Measurements from ENCODE around the gene SMAD7. TPM values are rescaled to one million over a fixed set of nuclear protein-coding genes. Genes with fewer than 3 reads are reported as not detected.

Gene SMAD7
- total RNA-seq, 2 donors from 2014 or later = 23.3 to 44.5 TPM

DNA sequence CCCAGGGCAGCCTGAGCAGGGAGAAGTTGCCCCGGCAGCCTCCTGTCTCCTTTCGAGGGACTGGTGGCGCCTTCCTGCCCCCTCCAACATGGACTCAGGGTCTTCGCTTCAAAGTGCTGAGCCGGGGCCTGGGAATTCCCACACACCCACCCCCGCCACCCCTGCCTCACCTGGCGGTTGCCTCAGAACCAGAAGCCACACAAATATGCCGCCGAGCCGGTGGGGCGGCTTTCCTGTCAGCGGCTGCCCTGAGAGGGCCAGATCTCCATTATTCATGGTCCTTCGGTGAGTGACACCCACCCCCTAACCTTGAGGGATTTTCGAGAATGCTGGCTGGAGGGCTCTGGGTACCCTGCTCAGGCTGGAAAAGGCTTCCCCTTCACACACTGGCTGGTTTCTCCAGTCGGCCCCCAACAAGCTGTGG is 71.7 kb downstream of the SMAD7 start:
- ATAC-seq (peak; percentile 75), DNase-seq (peak; percentile 43 to 66 (median 63))
- peak overlapping the region in 2 of 4 donors; percentile 17 to 44 for H3K27ac ChIP-seq
- H3K4me3 ChIP-seq = no peak overlapping the region
- TF ChIP-seq POLR2A (IDR thresholded peaks at IDR 0.05) = no peak
- TF ChIP-seq, protein P1, sequence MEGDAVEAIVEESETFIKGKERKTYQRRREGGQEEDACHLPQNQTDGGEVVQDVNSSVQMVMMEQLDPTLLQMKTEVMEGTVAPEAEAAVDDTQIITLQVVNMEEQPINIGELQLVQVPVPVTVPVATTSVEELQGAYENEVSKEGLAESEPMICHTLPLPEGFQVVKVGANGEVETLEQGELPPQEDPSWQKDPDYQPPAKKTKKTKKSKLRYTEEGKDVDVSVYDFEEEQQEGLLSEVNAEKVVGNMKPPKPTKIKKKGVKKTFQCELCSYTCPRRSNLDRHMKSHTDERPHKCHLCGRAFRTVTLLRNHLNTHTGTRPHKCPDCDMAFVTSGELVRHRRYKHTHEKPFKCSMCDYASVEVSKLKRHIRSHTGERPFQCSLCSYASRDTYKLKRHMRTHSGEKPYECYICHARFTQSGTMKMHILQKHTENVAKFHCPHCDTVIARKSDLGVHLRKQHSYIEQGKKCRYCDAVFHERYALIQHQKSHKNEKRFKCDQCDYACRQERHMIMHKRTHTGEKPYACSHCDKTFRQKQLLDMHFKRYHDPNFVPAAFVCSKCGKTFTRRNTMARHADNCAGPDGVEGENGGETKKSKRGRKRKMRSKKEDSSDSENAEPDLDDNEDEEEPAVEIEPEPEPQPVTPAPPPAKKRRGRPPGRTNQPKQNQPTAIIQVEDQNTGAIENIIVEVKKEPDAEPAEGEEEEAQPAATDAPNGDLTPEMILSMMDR (IDR thresholded peaks at IDR 0.05) = no peak
- H3K27me3 ChIP-seq = no peaks in the 10 kb centered on the region
- H3K9me3 ChIP-seq = no peaks in the 10 kb centered on the region
- no peaks in the 10 kb centered on the region for H3K36me3 ChIP-seq (replicated peaks in 1 of 2; ENCODE audit: insufficient read depth in 1 of 2, low read depth in 2 of 2)
- WGBS, 2 donors = 44 to 51% methylated on average over 6 to 11 of the region's 15 CpGs
- intact Hi-C loops (cut with DNase I) = no loop called here
- peaks cover 7% of the 10 kb centered on the region for H3K4me1 ChIP-seq

DNA sequence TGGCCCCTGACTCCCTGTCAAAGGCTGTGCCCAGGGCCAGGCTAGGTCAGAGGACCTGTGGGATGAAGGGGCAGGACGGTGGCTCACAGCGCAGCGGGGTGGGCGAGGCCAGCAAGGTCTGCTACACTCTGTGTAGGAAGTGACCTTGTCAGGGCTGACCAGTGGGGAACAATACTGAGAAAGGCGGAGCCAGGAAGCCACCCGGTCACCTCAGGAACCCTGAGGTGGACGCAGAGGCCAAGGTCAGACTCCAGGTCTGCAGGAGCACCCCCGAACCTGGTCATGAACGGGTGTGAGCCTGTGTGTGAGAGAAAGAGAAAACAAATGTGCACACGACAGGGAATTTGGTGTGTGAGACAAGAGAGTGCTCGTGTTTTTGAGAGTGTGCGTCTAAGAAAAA is 72.3 kb downstream of the SMAD7 start:
- no peak for DNase-seq
- no peak for TF ChIP-seq POLR2A (IDR thresholded peaks at IDR 0.05)
- TF ChIP-seq, protein P1 (IDR thresholded peaks at IDR 0.05) = no peak
- intact Hi-C loops (cut with DNase I) = no loop called here
- no peaks in the 10 kb centered on the region for H3K9me3 ChIP-seq
- peaks cover 7% of the 10 kb centered on the region for H3K4me1 ChIP-seq
- H3K27ac ChIP-seq = peak overlapping the region in 1 of 4 donors; percentile 44
- no peak for ATAC-seq
- no peaks in the 10 kb centered on the region for H3K36me3 ChIP-seq (replicated peaks in 1 of 2; ENCODE audit: insufficient read depth in 1 of 2, low read depth in 2 of 2)
- H3K4me3 ChIP-seq = no peak overlapping the region
- no peaks in the 10 kb centered on the region for H3K27me3 ChIP-seq
- 43 to 53% methylated on average over 12 of the region's 12 CpGs for WGBS, 2 donors

GRCh38 chr18:48877941-48878340 is 72.8 kb downstream of the SMAD7 start:
- Histone ChIP-seq H3K27ac (no peak overlapping the region), H3K27me3 (no peaks in the 10 kb centered on the region), H3K4me1 (peaks cover 7% of the 10 kb centered on the region), H3K4me3 (no peak overlapping the region), H3K9me3 (no peaks in the 10 kb centered on the region), H3K36me3 (replicated peaks in 1 of 2; ENCODE audit: insufficient read depth in 1 of 2, low read depth in 2 of 2) (no peaks in the 10 kb centered on the region)
- WGBS, 2 donors = 81 to 90% methylated on average over 3 of the region's 3 CpGs
- intact Hi-C loops (cut with DNase I) = no loop called here
- TF ChIP-seq, protein P1 (IDR thresholded peaks at IDR 0.05) = no peak
- TF ChIP-seq POLR2A (IDR thresholded peaks at IDR 0.05) = no peak
- ATAC-seq (no peak), DNase-seq (no peak)

- no peak overlapping the region for H3K27ac ChIP-seq
- WGBS, 2 donors = 90 to 93% methylated on average over 6 of the region's 6 CpGs
- no peaks in the 10 kb centered on the region for H3K9me3 ChIP-seq
- DNase-seq (no peak), ATAC-seq (no peak)
- TF ChIP-seq, protein P1 (IDR thresholded peaks at IDR 0.05) = no peak
- TF ChIP-seq POLR2A (IDR thresholded peaks at IDR 0.05) = no peak
- H3K27me3 ChIP-seq = no peaks in the 10 kb centered on the region
- intact Hi-C loops (cut with DNase I) = no loop called here
- no peak overlapping the region for H3K4me3 ChIP-seq
- H3K36me3 ChIP-seq (replicated peaks in 1 of 2; ENCODE audit: insufficient read depth in 1 of 2, low read depth in 2 of 2) = no peaks in the 10 kb centered on the region
- H3K4me1 ChIP-seq = peaks cover 7% of the 10 kb centered on the region
Observed at GRCh38 chr18:48876590-48876989, 74.2 kb downstream of the SMAD7 start.

- no peak overlapping the region for H3K4me3 ChIP-seq
- no peaks in the 10 kb centered on the region for H3K27me3 ChIP-seq
- H3K9me3 ChIP-seq = no peaks in the 10 kb centered on the region
- TF ChIP-seq POLR2A (IDR thresholded peaks at IDR 0.05) = no peak
- TF ChIP-seq, protein P1 (IDR thresholded peaks at IDR 0.05) = no peak
- intact Hi-C loops (cut with DNase I) = no loop called here
- H3K36me3 ChIP-seq (replicated peaks in 1 of 2; ENCODE audit: insufficient read depth in 1 of 2, low read depth in 2 of 2) = no peaks in the 10 kb centered on the region
- no peak for DNase-seq
- no peak for ATAC-seq
- no peak overlapping the region for H3K27ac ChIP-seq
- H3K4me1 ChIP-seq = peaks cover 7% of the 10 kb centered on the region
- 71 to 83% methylated on average over 12 to 15 of the region's 15 CpGs for WGBS, 2 donors
Observed at GRCh38 chr18:48875942-48876511, 74.7 kb downstream of the SMAD7 start.

All from body of pancreas (tissue), 4 donors.